ENCODE data around the gene EPOP. TPM values are rescaled to one million over a fixed set of nuclear protein-coding genes. Genes with fewer than 3 reads are reported as not detected.

The EPOP gene
- total and polyA plus RNA-seq, 5 donors, result 0.91 to 2.9 (median 2.1) TPM

GRCh38 chr17:38671939-38672720 is 2.6 kb downstream of the EPOP start:
- DNase-seq, result no peak
- ATAC-seq, result no peak

GRCh38 chr17:38669520-38669919 is 5.2 kb downstream of the EPOP start:
- intact Hi-C loops (cut with DNase I), result loop anchor here (5.0 to 10.0 kb wide), 5 partner anchors 55 to 245 kb away; partner anchors contain the start of gene ARHGAP23 (in 1 of the 4)
- no peak overlapping the region for H3K27ac ChIP-seq (ENCODE audit: low read length)
- 20% methylated on average over 6 of the region's 6 CpGs for WGBS
- no peaks in the 10 kb centered on the region for H3K9me3 ChIP-seq (ENCODE audit: control insufficient read depth, low read length)
- H3K4me3 ChIP-seq (ENCODE audit: low read length), result no peak overlapping the region
- ATAC-seq (no peak), DNase-seq (no peak)
- H3K4me1 ChIP-seq (ENCODE audit: control insufficient read depth, insufficient read depth, low read length), result no peaks in the 10 kb centered on the region
- H3K27me3 ChIP-seq (ENCODE audit: control insufficient read depth, insufficient read depth), result no peaks in the 10 kb centered on the region

More at GRCh38 chr17:38671939-38672720, 2.6 kb downstream of the EPOP start:
- WGBS, result 75% methylated on average over 12 of the region's 12 CpGs
- intact Hi-C loops (cut with DNase I), result loop anchor here in 2 of 4 donors (5.0 to 10.0 kb wide), 2 partner anchors 63 to 165 kb away; partner anchors contain the start of gene CISD3 (in 1 of the 2)
- peaks cover 2% of the 10 kb centered on the region for H3K4me1 ChIP-seq (ENCODE audit: control insufficient read depth, insufficient read depth, low read length)
- no peak overlapping the region for H3K27ac ChIP-seq (ENCODE audit: low read length)
- H3K9me3 ChIP-seq (ENCODE audit: control insufficient read depth, low read length), result no peaks in the 10 kb centered on the region
- H3K4me3 ChIP-seq (ENCODE audit: low read length), result no peak overlapping the region
- H3K27me3 ChIP-seq (ENCODE audit: control insufficient read depth, insufficient read depth), result no peaks in the 10 kb centered on the region

- Histone ChIP-seq H3K27ac (ENCODE audit: low read length) (no peak overlapping the region), H3K27me3 (ENCODE audit: control insufficient read depth, insufficient read depth) (no peaks in the 10 kb centered on the region), H3K9me3 (ENCODE audit: control insufficient read depth, low read length) (no peaks in the 10 kb centered on the region), H3K4me3 (ENCODE audit: low read length) (no peak overlapping the region), H3K4me1 (ENCODE audit: control insufficient read depth, insufficient read depth, low read length) (no peaks in the 10 kb centered on the region)
- intact Hi-C loops (cut with DNase I), result loop anchor here (5.0 to 10.0 kb wide), 5 partner anchors 53 to 243 kb away; partner anchors contain the start of gene ARHGAP23 (in 1 of the 4)
- DNase-seq (no peak), ATAC-seq (no peak)
- 38% methylated on average over 2 of the region's 2 CpGs for WGBS
Observed at GRCh38 chr17:38667787-38668122, 7.0 kb downstream of the EPOP start.

GRCh38 chr17:38667099-38667786 is 7.5 kb downstream of the EPOP start:
- intact Hi-C loops (cut with DNase I), result loop anchor here (5.0 to 10.0 kb wide), 5 partner anchors 52 to 242 kb away; partner anchors contain the start of gene ARHGAP23 (in 1 of the 4)
- ATAC-seq (peak; percentile 46 to 72), DNase-seq (peak; percentile 55 to 78 (median 73))
- WGBS, result 37% methylated on average over 7 of the region's 7 CpGs
- no peaks in the 10 kb centered on the region for H3K9me3 ChIP-seq (ENCODE audit: control insufficient read depth, low read length)
- no peaks in the 10 kb centered on the region for H3K4me1 ChIP-seq (ENCODE audit: control insufficient read depth, insufficient read depth, low read length)
- H3K4me3 ChIP-seq (ENCODE audit: low read length), result no peak overlapping the region
- no peaks in the 10 kb centered on the region for H3K27me3 ChIP-seq (ENCODE audit: control insufficient read depth, insufficient read depth)
- no peak overlapping the region for H3K27ac ChIP-seq (ENCODE audit: low read length)

GRCh38 chr17:38663964-38664644 is 10.7 kb downstream of the EPOP start:
- ATAC-seq, result no peak
- H3K4me1 ChIP-seq (ENCODE audit: control insufficient read depth, insufficient read depth, low read length), result no peaks in the 10 kb centered on the region
- intact Hi-C loops (cut with DNase I), result loop anchor here (10.0 kb wide), 4 partner anchors 49 to 239 kb away; partner anchors contain the start of gene ARHGAP23 (in 1 of the 4)
- DNase-seq, result no peak
- H3K4me3 ChIP-seq (ENCODE audit: low read length), result no peak overlapping the region
- H3K27me3 ChIP-seq (ENCODE audit: control insufficient read depth, insufficient read depth), result no peaks in the 10 kb centered on the region
- 86% methylated on average over 9 of the region's 9 CpGs for WGBS
- no peaks in the 10 kb centered on the region for H3K9me3 ChIP-seq (ENCODE audit: control insufficient read depth, low read length)
- no peak overlapping the region for H3K27ac ChIP-seq (ENCODE audit: low read length)

GRCh38 chr17:38663125-38663751 is 11.5 kb downstream of the EPOP start:
- intact Hi-C loops (cut with DNase I), result loop anchor here (10.0 kb wide), 4 partner anchors 48 to 238 kb away; partner anchors contain the start of gene ARHGAP23 (in 1 of the 4)
- no peaks in the 10 kb centered on the region for H3K27me3 ChIP-seq (ENCODE audit: control insufficient read depth, insufficient read depth)
- H3K4me1 ChIP-seq (ENCODE audit: control insufficient read depth, insufficient read depth, low read length), result no peaks in the 10 kb centered on the region
- 26% methylated on average over 9 of the region's 9 CpGs for WGBS
- ATAC-seq, result peak; percentile 53 to 63
- H3K27ac ChIP-seq (ENCODE audit: low read length), result no peak overlapping the region
- H3K9me3 ChIP-seq (ENCODE audit: control insufficient read depth, low read length), result no peaks in the 10 kb centered on the region
- DNase-seq, result peak; percentile 46 to 75 (median 72)
- no peak overlapping the region for H3K4me3 ChIP-seq (ENCODE audit: low read length)

- Histone ChIP-seq H3K27ac (ENCODE audit: low read length) (no peak overlapping the region), H3K9me3 (ENCODE audit: control insufficient read depth, low read length) (no peaks in the 10 kb centered on the region), H3K4me3 (ENCODE audit: low read length) (no peak overlapping the region), H3K4me1 (ENCODE audit: control insufficient read depth, insufficient read depth, low read length) (no peaks in the 10 kb centered on the region), H3K27me3 (ENCODE audit: control insufficient read depth, insufficient read depth) (no peaks in the 10 kb centered on the region)
- DNase-seq (no peak), ATAC-seq (peak in 1 of 2 donors; percentile 20)
- 65% methylated on average over 16 of the region's 16 CpGs for WGBS
- intact Hi-C loops (cut with DNase I), result loop anchor here (10.0 kb wide), 4 partner anchors 46 to 236 kb away; partner anchors contain the start of gene ARHGAP23 (in 1 of the 4)
Observed at GRCh38 chr17:38660097-38661025, 14.4 kb downstream of the EPOP start.

- Histone ChIP-seq H3K27ac (ENCODE audit: low read length) (no peak overlapping the region), H3K9me3 (ENCODE audit: control insufficient read depth, low read length) (no peaks in the 10 kb centered on the region), H3K4me1 (ENCODE audit: control insufficient read depth, insufficient read depth, low read length) (no peaks in the 10 kb centered on the region), H3K4me3 (ENCODE audit: low read length) (no peak overlapping the region), H3K27me3 (ENCODE audit: control insufficient read depth, insufficient read depth) (no peaks in the 10 kb centered on the region)
- DNase-seq (no peak), ATAC-seq (no peak)
- WGBS, result 75% methylated on average over 7 of the region's 7 CpGs
- intact Hi-C loops (cut with DNase I), result no loop called here
Observed at GRCh38 chr17:38659415-38659814, 15.3 kb downstream of the EPOP start.

GRCh38 chr17:38658741-38659345 is 15.9 kb downstream of the EPOP start:
- DNase-seq (peak in 2 of 3 donors; percentile 76 to 81), ATAC-seq (peak in 1 of 2 donors; percentile 17)
- 45% methylated on average over 13 of the region's 13 CpGs for WGBS
- Histone ChIP-seq H3K9me3 (ENCODE audit: control insufficient read depth, low read length) (no peaks in the 10 kb centered on the region), H3K4me1 (ENCODE audit: control insufficient read depth, insufficient read depth, low read length) (no peaks in the 10 kb centered on the region), H3K4me3 (ENCODE audit: low read length) (no peak overlapping the region), H3K27ac (ENCODE audit: low read length) (no peak overlapping the region), H3K27me3 (ENCODE audit: control insufficient read depth, insufficient read depth) (no peaks in the 10 kb centered on the region)
- intact Hi-C loops (cut with DNase I), result no loop called here

Measured in right cardiac atrium (tissue), 5 donors.